Measurements from ENCODE around the gene POU2AF1.

GRCh38 chr11:111331711-111332479 is 47.2 kb downstream of the POU2AF1 start:
- TF ChIP-seq EP300 (IDR thresholded peaks at IDR 0.05; ENCODE audit: low read depth in 2 of 2, low read length in 2 of 2) (no peak), EP300 (CRISPR knock-in tag; IDR thresholded peaks at IDR 0.05; ENCODE audit: borderline replicate concordance) (no peak), USF2 (IDR thresholded peaks at IDR 0.05; ENCODE audit: low read depth, low read length) (no peak), USF2 (CRISPR knock-in tag; IDR thresholded peaks at IDR 0.05; ENCODE audit: borderline replicate concordance) (no peak), ZFP1 (CRISPR knock-in tag; IDR thresholded peaks at IDR 0.05) (no peak)
